ENCODE results near the gene TBC1D14.
"Not testable (repeated sequence)": the region's sequence is repeated elsewhere in the genome, so short reads cannot be mapped to it uniquely, and the experiment has no call there.

TBC1D14 gene

DNA sequence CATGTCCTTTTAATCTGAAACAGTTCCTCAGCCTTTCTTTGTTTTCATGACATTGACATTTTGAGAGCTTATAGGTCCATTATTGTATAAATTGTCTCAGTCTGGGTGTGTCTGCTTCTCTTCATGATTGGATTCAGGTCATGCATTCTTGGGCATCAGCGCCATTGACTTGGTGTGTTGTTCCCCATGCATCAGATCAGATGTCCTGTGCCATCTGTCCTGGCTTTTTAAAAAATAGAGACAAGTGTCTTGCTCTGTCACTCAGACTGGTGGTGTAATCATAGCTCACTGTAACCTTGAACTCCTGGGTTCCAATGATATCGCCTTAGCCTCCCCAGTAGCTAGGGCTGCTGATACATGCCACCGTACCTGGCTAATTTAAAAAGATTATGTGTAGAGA lies 55.7 kb downstream of the TBC1D14 start:
- in situ Hi-C loops (cut with MboI; ENCODE audit: low sequenced_read_pairs), result no loop called here

DNA sequence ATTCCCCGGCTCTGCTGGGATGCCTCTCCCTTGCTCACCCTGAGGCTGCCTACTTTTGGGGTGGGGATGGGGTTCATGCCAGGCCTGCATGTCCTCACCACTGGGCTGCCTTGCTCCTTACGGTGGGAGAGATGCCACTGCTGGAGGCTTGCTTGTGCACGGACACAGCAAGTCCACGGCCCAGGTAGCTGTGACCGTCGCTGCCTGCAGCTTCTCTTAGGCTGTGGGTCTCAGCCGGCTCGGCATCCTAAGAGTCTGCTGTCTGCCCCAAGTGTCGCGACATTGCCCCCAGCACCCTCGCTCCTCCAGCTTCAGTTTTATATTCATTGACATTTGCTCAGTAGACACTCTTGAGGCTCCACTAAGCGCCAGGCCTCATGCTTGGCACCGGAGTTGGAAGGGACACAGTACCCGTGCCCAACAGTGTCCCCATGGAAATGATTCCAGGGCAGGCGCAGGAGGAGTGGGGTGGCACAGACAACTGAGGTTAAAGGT lies 58.3 kb downstream of the TBC1D14 start:
- in situ Hi-C loops (cut with MboI; ENCODE audit: low sequenced_read_pairs), result no loop called here

DNA sequence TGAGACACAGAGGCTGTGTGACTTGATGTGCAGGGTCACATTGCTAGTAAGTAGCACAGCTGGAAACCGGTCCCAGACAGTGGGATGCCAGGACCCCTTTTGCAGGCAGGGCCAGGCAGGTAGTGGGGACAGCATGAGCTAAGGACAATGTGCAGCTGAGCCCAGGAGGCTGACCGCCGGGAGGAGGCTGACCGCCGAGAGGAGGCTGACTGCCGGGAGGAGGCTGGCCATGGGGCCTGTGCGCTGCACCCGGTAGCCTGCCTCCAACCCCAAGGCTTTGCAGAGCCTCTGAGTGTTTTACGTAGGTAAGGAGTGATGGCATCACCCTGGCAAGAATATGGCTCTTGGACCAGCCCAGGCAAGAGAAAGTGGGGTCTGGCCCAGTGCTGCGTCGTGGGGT lies 58.9 kb downstream of the TBC1D14 start:
- in situ Hi-C loops (cut with MboI; ENCODE audit: low sequenced_read_pairs), result no loop called here

DNA sequence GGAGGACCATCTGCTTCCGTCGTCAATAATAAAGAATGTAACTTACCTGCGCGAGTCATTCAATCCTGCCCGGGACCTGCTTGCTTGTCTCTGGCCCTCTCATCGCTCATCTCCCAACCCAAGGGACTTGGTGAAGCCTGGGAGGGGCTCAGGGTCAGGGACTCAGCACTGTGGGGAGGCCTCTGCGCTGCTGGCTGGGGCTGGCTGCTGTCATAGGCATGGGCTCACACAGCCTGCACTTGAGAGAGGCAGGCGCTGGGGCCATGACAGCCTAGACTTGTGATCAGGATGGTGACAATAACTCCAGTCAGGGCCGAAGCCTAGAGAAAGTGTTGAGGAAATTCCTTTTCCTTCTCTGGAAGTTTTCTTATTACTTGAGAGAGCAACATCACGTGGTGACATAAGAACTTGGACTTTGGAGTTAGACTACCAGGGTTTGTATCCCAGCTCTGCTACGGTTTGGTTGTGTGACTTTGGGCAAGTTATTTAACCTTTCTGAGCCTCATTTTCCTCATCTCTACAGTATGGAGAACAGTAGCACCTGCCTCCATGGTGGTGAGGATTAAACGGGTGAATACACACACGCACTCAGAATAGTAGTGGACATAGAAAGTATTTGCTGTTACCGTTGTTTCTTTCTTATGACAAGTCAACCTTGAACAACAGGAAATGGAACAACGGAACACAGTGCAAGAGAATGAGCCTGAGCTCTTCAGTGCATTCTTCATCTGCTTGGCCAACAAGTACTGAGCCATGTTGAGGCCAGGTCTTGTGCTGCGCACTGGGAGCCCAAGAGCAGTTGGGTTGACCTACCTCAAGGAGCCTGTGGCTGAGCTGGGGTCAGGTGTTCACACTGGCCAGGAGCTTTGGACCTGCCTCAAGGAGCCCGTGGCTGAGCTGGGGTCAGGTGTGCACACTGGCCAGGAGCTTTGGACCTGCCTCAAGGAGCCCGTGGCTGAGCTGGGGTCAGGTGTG lies 60.5 kb downstream of the TBC1D14 start:
- in situ Hi-C loops (cut with MboI; ENCODE audit: low sequenced_read_pairs), result no loop called here

DNA sequence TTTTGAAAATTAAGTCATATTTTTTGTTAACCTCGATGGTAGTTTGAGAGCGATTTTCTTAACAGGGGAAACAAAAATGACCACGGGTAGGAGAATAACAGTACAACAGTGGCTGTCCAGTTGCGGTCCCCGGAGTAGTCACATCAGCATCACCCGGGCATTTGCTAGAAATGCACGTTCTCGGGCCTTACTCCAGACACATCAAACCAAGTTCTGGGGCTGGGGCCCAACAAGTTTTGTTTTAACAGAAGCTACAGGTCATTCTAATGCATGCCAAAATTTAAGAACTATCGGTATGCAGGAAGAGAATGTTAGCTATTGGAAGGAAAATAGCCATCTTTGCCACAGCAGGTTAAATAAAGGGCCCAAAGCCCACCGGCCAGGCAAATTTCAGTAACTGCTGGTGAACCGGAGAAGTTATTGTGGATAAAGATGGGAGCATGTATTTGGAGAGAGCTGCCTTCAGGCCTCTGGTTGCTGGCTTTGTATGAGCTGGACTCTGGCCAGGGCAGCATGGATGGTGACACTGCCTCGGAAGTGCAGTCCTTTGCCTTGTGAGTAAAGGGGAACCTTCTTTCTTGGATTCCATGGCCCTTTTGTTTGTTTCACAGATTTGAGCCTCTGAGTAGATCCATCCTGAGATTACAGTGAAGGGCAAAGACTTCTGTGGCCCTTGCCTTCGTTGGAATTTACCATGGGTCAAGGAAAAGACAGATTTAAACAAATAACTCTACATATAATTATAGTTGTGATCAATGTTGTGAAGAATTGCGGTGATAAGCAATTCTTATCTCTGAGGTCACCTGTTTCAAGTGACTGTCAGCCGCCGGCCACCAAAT lies 62.1 kb downstream of the TBC1D14 start:
- in situ Hi-C loops (cut with MboI; ENCODE audit: low sequenced_read_pairs), result no loop called here

DNA sequence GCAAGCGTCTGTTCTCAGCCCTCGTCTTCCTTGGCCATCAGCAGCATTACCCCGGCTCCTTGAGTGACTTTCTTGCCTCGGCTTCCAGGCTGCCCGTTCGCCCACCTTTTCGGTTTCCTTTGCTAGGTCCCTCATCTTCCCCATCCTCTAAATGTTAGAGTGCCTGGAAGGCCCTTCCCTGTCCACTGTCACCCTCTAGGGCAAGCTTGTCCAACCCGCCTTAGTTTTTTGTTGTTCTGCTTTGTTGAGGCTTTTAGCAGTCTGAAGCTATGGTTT lies 62.7 kb downstream of the TBC1D14 start:
- in situ Hi-C loops (cut with MboI; ENCODE audit: low sequenced_read_pairs), result no loop called here

DNA sequence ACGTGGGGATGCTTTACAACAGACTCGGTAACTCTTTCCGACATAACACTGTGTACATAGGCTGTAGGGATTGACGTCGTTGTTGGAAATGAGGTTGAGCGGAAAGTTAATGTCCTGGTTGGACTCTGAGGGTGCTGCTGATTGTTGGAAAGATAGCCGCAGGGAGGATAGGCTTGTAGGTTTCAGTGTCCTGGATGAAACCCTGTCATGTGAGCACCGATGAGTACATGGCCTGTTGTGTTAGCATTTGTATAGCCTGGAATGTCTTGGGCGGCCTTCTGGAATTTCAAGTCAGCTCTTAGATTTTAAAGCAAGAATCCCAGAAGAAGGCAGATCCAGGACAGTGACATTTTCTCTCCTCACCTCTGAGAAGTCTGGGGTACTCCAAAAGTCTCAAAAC lies 63.3 kb downstream of the TBC1D14 start:
- in situ Hi-C loops (cut with MboI; ENCODE audit: low sequenced_read_pairs), result no loop called here

DNA sequence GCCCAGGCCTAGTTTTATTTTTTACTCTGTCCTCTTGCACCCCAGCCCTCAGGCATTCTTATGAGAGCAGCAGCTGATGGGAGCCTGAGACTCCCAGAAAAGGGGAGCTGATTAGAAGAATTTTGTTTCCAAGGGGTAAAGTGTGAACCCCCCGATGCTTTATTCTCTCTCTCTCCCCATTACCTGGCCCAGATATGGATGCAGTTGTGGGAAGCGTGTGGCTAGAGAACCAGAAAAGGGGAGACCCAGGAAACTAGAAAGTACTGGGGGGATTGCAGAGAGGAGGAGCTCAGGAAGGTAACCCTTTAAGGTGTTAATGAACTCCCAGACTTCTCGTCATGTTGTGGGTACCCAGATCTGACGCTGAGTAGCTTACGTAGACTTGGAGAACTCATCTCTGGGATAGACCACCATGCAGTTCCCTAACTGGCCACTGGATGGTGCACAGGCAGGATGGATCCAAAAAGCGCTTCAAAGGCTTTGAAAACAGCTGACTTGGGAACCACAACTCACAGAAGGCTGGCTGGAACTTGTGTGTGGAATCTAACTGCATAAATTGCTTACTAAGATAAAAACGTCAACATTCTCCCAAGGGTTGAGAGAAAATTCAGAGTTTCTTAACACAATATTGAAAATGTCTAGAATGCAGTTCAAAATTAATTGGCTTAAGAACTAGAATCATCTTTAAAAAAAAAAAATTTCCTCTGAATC lies 64.7 kb downstream of the TBC1D14 start:
- in situ Hi-C loops (cut with MboI; ENCODE audit: low sequenced_read_pairs), result no loop called here

DNA sequence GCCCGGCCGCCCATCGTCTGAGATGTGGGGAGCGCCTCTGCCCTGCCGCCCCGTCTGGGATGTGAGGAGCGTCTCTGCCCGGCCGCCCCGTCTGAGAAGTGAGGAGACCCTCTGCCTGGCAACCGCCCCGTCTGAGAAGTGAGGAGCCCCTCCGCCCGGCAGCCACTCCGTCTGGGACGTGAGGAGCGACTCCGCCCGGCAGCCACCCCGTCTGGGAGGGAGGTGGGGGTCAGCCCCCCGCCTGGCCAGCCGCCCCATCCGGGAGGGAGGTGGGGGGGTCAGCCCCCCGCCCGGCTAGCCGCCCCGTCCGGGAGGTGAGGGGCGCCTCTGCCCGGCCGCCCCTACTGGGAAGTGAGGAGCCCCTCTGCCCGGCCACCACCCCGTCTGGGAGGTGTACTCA lies 68.2 kb downstream of the TBC1D14 start:
- in situ Hi-C loops (cut with MboI; ENCODE audit: low sequenced_read_pairs), result not testable (repeated sequence)

DNA sequence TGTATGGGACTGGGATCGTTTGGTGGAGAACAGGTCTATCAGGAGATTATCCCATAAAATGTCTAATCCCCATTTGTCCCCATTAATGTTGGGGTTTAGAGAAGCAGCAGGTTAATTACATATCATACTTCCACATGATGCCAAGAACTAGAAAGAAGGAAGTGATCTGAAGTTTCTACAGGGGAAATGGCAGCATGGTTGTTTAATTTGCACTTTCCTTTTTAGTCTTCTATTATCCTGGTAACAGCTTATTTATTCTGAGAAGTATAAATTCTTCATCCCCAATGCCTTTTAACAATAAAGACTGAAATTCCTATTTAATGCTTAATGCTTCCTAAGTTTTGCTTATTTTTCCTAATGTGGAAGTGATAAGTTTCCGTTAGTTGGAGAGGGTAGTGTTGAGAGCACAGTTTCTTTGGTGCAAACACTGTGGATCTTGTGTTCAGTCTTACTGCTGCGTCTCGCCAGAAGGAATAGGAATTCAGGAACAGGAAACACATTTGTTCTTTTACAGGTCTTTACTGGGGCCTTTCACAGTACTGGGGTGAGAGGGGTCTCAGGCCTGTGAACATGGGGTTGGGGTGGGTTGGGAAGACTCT lies 74.0 kb downstream of the TBC1D14 start:
- in situ Hi-C loops (cut with MboI; ENCODE audit: low sequenced_read_pairs), result no loop called here

DNA sequence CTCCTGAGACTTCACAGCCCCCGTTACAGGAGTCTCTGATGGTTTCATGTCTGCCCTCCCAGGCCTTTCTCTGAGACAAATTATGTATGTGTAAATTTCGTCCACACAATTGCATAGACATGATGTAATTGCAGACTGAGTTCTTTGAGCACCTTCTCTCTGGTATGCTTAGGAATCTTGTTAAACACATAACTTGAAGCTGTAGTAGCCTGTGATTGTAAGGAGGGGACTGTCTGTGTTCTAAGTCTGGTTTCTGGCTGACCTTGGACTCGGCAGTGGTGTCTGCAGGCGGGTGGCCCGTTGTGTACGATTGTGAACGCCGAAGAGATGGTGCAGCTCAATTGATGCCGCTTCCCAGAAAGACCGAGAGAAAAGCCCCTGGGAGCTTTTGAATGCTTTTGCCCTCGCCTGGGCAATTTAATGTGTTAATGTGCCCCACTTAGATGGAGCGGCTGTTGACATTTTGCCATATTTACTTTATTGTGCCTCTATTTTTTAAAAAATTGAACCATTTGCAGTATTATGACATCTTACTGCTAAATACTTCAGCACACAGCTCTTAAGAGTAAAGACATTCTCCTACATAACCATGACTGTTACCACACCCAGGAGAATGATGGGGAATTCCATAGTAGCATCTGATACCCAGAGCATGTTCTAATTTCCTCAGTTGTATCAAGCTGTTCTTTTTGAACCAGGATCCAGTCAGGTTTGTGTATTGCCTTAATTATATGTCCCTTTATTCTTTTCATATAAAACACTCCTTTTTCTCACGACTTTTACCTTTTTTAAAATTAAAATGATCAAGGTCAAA lies 75.2 kb downstream of the TBC1D14 start:
- in situ Hi-C loops (cut with MboI; ENCODE audit: low sequenced_read_pairs), result no loop called here

DNA sequence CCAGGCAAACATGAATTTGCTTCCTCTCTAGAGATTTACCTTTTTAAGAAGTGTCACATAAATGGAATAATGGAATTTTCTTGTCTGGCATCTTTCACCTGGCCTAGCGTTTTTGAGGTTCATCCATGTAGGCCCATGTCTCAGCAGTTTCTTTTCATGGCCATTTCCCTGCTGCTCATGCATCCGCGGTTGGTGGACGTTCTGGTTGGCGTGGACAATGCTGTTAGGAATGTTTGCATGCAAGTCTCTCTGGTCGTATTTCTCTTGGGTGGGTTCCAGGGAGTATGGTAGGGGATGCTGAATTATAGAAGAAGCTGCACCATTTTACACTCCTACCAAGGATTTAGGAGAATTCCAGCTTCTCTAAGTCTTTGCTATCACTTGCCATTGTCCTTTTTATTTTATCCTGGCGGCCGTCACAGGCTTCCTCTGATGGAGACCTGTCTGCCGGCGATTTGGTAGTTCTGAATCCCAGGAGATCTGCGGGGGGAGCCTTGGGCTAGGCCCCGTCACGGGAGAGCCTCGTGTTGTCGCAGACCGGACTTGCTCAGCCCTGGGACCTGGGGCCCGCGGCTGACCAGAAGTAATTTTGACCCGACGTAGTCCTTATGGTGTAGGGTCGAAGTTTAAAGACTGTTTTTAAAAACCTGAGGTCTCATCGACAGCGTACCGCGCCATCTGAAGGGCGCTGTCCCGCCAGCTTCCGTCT lies 76.6 kb downstream of the TBC1D14 start:
- in situ Hi-C loops (cut with MboI; ENCODE audit: low sequenced_read_pairs), result no loop called here

DNA sequence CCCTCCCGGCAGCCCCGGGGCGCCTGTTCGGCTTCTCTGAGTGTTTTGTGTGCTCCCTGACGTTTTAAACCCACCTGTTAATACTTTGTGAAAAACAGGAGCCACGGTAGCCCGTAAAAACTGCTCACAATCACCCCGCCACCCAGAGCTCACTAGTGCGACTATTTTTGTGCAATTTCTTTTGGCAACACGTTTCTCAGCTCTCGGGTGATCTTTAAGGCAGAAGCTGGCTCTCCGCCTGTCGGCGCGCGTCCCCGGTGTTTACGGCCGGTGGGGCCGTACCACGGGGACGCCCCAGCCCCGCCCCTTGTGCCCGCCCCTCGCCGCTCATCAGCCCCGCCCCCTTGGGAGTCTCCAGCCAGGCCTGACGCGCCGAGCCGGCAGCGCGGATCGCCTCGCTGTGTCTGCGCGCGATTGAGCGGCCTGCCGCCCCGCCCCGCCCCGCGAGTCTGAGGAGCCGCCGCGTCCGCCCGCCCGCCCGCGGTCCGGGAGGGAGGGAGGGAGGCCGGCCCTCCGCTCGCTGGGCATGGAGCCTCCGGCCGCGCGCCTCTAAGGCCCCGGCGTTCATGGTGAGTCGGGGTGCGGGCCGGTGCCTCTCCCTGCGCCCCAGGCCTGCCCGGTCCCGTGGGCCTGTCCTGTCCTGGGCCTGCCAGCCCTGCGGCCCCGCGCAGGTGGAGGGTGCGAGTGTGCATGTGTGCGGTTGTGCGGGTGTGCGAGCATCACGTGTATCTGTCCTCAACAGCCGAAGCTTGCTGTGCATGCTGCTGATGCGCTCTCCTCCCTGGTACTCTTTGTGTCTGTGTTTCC lies 77.4 kb downstream of the TBC1D14 start:
- in situ Hi-C loops (cut with MboI; ENCODE audit: low sequenced_read_pairs), result no loop called here

DNA sequence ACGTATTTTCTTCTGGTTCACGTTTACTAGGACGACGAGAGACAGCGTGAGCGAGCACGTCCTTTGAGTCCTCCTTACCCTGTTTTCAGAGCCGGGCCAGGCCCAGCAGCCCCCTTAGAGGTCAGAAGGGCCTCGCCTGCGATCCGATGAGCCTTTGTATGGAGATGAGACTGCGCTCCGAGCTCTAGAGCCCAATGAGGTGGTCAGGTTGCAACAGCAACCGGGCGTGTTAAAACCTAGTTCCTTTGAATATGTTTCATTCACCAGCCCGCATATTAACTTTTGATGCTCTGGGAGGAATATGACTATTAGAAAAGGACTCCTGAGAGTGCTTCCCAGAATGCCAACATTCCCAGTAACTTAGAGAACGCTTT lies 77.9 kb downstream of the TBC1D14 start:
- in situ Hi-C loops (cut with MboI; ENCODE audit: low sequenced_read_pairs), result no loop called here

DNA sequence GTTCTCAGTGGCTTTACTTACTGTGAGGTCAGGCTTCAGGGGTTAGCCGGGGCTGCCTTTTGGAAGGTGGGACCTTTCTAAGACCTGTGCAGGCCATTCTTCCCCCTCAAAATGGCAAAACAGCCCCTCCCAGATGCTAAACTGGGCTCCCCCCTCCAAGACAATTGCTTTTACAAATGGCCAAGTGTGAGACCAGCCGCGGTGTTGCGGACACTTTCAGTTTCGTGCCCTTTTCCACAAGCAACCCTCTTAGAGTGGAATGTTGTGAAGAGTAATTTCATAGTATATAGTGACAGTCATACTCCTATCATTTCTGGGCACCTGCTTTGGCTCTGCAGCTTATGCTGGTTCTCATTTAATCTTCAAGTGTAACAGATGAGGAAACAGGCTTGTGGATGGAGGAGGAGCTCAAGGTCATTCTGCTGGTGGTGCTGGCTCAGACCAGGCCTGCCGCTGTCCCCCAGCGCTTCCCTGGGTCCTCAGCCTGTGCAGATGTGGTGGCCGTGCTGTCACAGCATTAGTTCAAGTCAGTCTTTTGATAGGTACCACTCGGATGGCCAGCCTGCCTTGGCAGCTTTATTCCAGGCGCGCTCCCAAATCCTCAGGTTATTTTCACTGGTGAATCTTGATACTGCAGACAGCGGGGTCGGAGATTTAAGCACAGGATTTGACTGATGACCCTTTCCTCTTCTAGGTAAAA lies 78.5 kb downstream of the TBC1D14 start:
- in situ Hi-C loops (cut with MboI; ENCODE audit: low sequenced_read_pairs), result no loop called here

DNA sequence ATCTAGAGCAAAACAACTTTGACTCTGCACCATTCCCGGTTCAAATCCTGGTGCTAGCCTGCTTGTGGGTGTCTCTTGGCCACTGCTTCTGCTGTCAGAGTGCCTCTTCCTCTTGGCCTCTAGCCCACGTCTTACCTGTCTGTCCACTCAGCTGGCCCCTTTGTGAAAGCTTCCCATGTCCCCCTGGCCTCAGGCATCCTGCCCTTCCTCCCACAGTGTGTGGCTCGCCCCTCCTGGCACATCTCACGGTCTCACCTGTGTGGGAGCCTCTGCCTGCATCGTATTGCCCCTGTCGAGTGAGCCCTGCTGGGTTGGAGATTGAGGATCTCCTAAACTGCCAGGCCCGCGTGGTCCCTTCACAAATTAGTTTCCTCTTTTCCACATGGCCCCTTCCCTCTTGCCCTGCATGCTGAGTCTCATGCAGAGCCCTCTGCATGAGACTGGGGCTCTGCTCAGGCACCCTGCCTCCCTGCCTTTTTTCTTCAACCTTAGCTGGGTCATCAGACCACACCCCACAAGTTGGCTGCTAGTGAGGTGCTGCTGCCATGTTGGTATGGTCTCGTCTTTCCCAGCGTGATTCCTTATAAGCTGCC lies 79.8 kb downstream of the TBC1D14 start:
- in situ Hi-C loops (cut with MboI; ENCODE audit: low sequenced_read_pairs), result no loop called here

DNA sequence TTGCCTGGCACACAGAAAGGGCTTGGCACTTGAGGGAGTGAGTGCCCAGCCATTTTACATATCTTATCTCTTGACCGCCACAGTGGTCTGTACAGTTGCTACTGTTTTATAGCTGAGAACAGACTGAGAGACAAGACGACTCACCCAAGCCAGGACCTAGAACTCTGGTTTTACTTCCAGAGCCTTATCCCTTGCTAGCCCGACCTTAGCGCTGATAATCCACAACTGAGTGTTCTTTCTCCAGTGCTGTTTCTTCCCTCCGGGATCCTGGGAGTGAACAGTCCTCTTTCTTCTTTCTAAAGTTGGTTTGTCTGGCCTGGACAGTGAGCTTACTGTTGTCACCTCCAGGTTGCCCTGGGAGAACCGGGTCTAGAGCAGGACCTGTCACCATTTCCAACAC lies 81.0 kb downstream of the TBC1D14 start:
- in situ Hi-C loops (cut with MboI; ENCODE audit: low sequenced_read_pairs), result no loop called here

DNA sequence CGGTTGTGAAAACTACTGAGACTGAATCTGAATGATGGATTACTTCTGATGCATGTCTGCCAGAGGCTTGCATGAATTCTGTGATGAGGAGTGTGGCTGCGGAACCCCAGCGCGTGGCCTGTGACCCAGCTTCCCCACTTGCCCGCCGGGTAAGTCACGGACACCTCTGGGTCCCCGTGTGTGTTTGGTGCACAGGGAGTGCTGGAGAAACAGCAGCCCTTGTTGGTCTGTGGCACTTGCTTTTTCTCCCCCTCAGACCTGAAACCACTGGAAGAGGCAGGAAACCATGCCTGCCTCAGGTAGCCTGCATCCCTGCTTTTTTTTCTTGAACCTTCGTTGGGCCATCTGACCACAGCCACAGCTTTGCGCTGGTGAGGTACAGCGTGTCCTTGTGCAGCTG lies 81.6 kb downstream of the TBC1D14 start:
- in situ Hi-C loops (cut with MboI; ENCODE audit: low sequenced_read_pairs), result no loop called here
